K562 (cell line): ENCODE data around the gene NKX1-2. TPM values are rescaled to one million over a fixed set of nuclear protein-coding genes. Genes with fewer than 3 reads are reported as not detected.

Source experiments
- ATAC-seq: fragments of 200-7000 bp; cut with Tn5 transposase; 3 replicates; pipeline ENCODE4 v1.9.1; 2020; ENCODE audit warnings: moderate library complexity
- Bru-seq: library from RNA; stranded (reverse); fragments of 400-500 nt; gene quantifications from one replicate; lab custom pipeline; 2021; lab: Mats Ljungman, UMichigan
- BruChase-seq, 2 experiments: library from RNA; stranded (reverse); fragments of 400-500 nt; gene quantifications; one replicate each; lab custom pipeline; 2021; lab: Mats Ljungman, UMichigan
- BruUV-seq: library from RNA; stranded (reverse); fragments of 400-500 nt; replicated peaks from 2 replicates; lab custom pipeline; 2021; lab: Mats Ljungman, UMichigan
- CTCF ChIA-PET: fragments of 300-600 bp; formaldehyde crosslinking; extraction: SDS; loops from one replicate; lab custom pipeline; 2021; ENCODE audit warnings: low intra/inter-chr PET ratio; lab: Yijun Ruan, JAX
- POLR2A ChIA-PET: fragments of 300-600, 350-650 bp; sonication (Branson Sonifier 250); formaldehyde crosslinking; extraction: SDS; loops from one replicate; lab custom pipeline; 2021; ENCODE audit warnings: antibody characterized with exemption, inconsistent platforms; lab: Yijun Ruan, JAX
- DNase-seq, 4 experiments: peaks; one replicate each; pipeline versions ENCODE4 v3.0.0 to v3.0.0-alpha.2; 2011 to 2018; ENCODE audit warnings: low spot score in 3 of 4, mixed read lengths in 3 of 4; ENCODE audit errors: extremely low read depth in 1 of 4
- FAIRE-seq: peaks from 2 replicates; lab custom pipeline; 2011; peaks lifted over from hg19 to GRCh38; lab: Jason Lieb, UNC
- H2AFZ ChIP-seq: 2 replicates; pipeline ENCODE4 v1.6.0; 2011; ENCODE audit warnings: low read depth, low read length, control low read depth, inconsistent platforms
- H3K27ac ChIP-seq: fragments of 200-600 bp; 3 replicates; pipeline ENCODE4 v1.8.0; 2011; ENCODE audit warnings: low read depth, mild to moderate bottlenecking, control low read depth, inconsistent platforms, low read length, moderate library complexity, mixed read lengths; ENCODE audit errors: extremely low read depth
- H3K27me3 ChIP-seq, 2 experiments: fragments of 300-600 bp in 1 of 2; 2 replicates in 1 of 2; 3 replicates in 1 of 2; pipeline versions ENCODE4 v1.6.0 to v1.8.0; 2011; ENCODE audit warnings: inconsistent platforms in 2 of 2, low read length in 2 of 2, mild to moderate bottlenecking in 1 of 2, mixed read lengths in 1 of 2, moderate library complexity in 1 of 2; ENCODE audit not compliant: control insufficient read depth in 2 of 2, insufficient read depth in 2 of 2
- H3K36me3 ChIP-seq: fragments of 300-600 bp; 3 replicates; pipeline ENCODE4 v1.8.0; 2011; ENCODE audit warnings: mild to moderate bottlenecking, low read length, inconsistent platforms; ENCODE audit not compliant: control insufficient read depth, insufficient read depth
- H3K4me1 ChIP-seq, 2 experiments: fragments of 200-600 bp in 1 of 2; replicated peaks in 1 of 2; 2 replicates in 1 of 2; 3 replicates in 1 of 2; pipeline versions ENCODE4 v1.5.1 to v1.8.0; 2011; ENCODE audit warnings: inconsistent platforms in 2 of 2, low read length in 2 of 2, mild to moderate bottlenecking in 1 of 2, mixed read lengths in 1 of 2, moderate library complexity in 1 of 2; ENCODE audit not compliant: control insufficient read depth in 2 of 2, insufficient read depth in 2 of 2
- H3K4me2 ChIP-seq: 2 replicates; pipeline ENCODE4 v1.6.1; 2011; ENCODE audit warnings: low read length, control low read depth, inconsistent platforms, mixed read lengths; ENCODE audit not compliant: insufficient read depth
- H3K4me3 ChIP-seq: fragments of 200-600 bp; sonication (generic), shearing (Covaris generic); 2 replicates; pipeline ENCODE4 v1.5.1; 2016; ENCODE audit warnings: control low read depth, inconsistent platforms
- H3K79me2 ChIP-seq: fragments of 200-600 bp; 3 replicates; pipeline ENCODE4 v1.8.0; 2011; ENCODE audit warnings: low read length, inconsistent platforms; ENCODE audit not compliant: control insufficient read depth, insufficient read depth
- H3K9ac ChIP-seq, 2 experiments: 2 replicates each; pipeline versions ENCODE4 v1.6.0 to v1.6.1; 2011; ENCODE audit warnings: low read depth in 2 of 2, low read length in 2 of 2, control low read depth in 1 of 2, inconsistent platforms in 1 of 2, mild to moderate bottlenecking in 1 of 2, mixed read lengths in 1 of 2; ENCODE audit not compliant: insufficient read depth in 1 of 2
- H3K9me1 ChIP-seq: one replicate; pipeline ENCODE4 v1.6.0; 2011; ENCODE audit warnings: inconsistent platforms, mild to moderate bottlenecking, low read length, moderate library complexity; ENCODE audit not compliant: control insufficient read depth, insufficient read depth
- H3K9me3 ChIP-seq: replicated peaks from 2 replicates; pipeline ENCODE4 v1.5.1; 2011; ENCODE audit warnings: low read depth, low read length, inconsistent platforms; ENCODE audit not compliant: control insufficient read depth, insufficient read depth
- H4K20me1 ChIP-seq: replicated peaks from 2 replicates; pipeline ENCODE4 v1.6.1; 2011; ENCODE audit warnings: low read length, inconsistent platforms, mixed read lengths; ENCODE audit not compliant: control insufficient read depth, insufficient read depth
- ARID2 ChIP-seq: fragments of 450-650 bp; IDR thresholded peaks from 2 replicates; pipeline ENCODE4 v1.6.1; 2017; ENCODE audit warnings: antibody characterized with exemption, mild to moderate bottlenecking
- ATF1 ChIP-seq, 2 experiments: fragments of 450-650 bp in 1 of 2; IDR thresholded peaks; 2 replicates each; pipeline ENCODE4 v1.6.1; 2016; ENCODE audit warnings: missing compliant biosample characterization in 1 of 2, missing genetic modification characterization in 1 of 2
- GATA2 ChIP-seq: sonication (generic); formaldehyde crosslinking; IDR thresholded peaks from 2 replicates; pipeline ENCODE4 v1.4.0; 2020; ENCODE audit warnings: mild to moderate bottlenecking, missing genetic modification reagents
- HDAC2 ChIP-seq: fragments of 450-650 bp; IDR thresholded peaks from 2 replicates; pipeline ENCODE4 v1.6.1; 2016; ENCODE audit warnings: mild to moderate bottlenecking
- MAZ ChIP-seq, 2 experiments: fragments of 450-650 bp in 1 of 2; sonication (generic) in 1 of 2; formaldehyde crosslinking; IDR thresholded peaks in 1 of 2; conservative IDR thresholded peaks in 1 of 2; 2 replicates each; pipeline versions ENCODE4 v1.4.0 to v1.5.0; 2020; ENCODE audit warnings: mild to moderate bottlenecking in 1 of 2, missing genetic modification reagents in 1 of 2
- PTBP1 ChIP-seq: fragments of 200-400 bp; formaldehyde crosslinking; IDR thresholded peaks from 2 replicates; pipeline ENCODE4 v1.6.1; 2017; ENCODE audit warnings: low read depth, low read length
- TBL1XR1 ChIP-seq, 2 experiments: IDR thresholded peaks; 2 replicates each; pipeline ENCODE4 v1.6.1; 2012; ENCODE audit warnings: improper control_type of control experiment in 2 of 2, low read length in 2 of 2, mild to moderate bottlenecking in 1 of 2
- ZNF668 ChIP-seq: fragments of 250-450 bp; sonication (Bioruptor Pico); IDR thresholded peaks from 2 replicates; pipeline ENCODE4 v1.8.0; 2022; ENCODE audit warnings: mild to moderate bottlenecking, inconsistent platforms
- WGBS: fragments of 100-300 bp; shearing (Covaris generic); methylation state at CpG from one replicate; pipeline ENCODE4 v1.1.6; 2016; ENCODE audit warnings: low coverage, mixed read lengths; ENCODE audit not compliant: insufficient coverage; ENCODE audit errors: missing lambda C conversion rate; 5-methylcytosine and 5-hydroxymethylcytosine counted together
- in situ Hi-C: fragments of 300-500 bp; cut with MboI; formaldehyde crosslinking; loops from 4 replicates; pipeline ENCODE4 v1.15.0; 2018; ENCODE audit warnings: inconsistent platforms, mixed read lengths
- intact Hi-C: fragments of 100-400 bp; cut with micrococcal nuclease; formaldehyde crosslinking; loops from 2 replicates; pipeline ENCODE4 v1.14.2; 2022
- long read RNA-seq, 3 experiments: library from polyadenylated mRNA in 2 of 3; library from RNA in 1 of 3; unstranded in 2 of 3; stranded (forward) in 1 of 3; transcript quantifications; one replicate each; pipeline ENCODE4 v2.0.0, GENCODE V29; 2019 to 2022
- polyA minus RNA-seq, 3 experiments: library from RNA; depleted of rRNA, polyadenylated mRNA; stranded (reverse); fragments of >200 nt; gene quantifications; 2 replicates each; pipeline ENCODE4 v1.2.3, GENCODE V29; 2011
- polyA plus RNA-seq, 8 experiments: library from polyadenylated mRNA; depleted of rRNA in 4 of 8; stranded (reverse) in 5 of 8; unstranded in 3 of 8; fragments of >200 nt; fragmentation: Nextera tagmentation in 2 of 8; fragmentation: Illumina TruSeq in 1 of 8; extraction: Ambion mirVana in 2 of 8; extraction: Trizol in 1 of 8; gene quantifications; 2 replicates each; pipeline versions ENCODE4 v1.2.1 to v1.2.3, GENCODE V29; 2011 to 2014; ENCODE audit warnings: inconsistent platforms in 1 of 8, missing spikeins in 1 of 8
- total RNA-seq, 7 experiments: library from RNA; depleted of rRNA in 6 of 7; stranded (reverse); fragments of >200 nt in 6 of 7; fragmentation: Illumina TruSeq in 2 of 7; extraction: Trizol in 2 of 7; gene quantifications; 2 replicates each; pipeline versions ENCODE4 v1.2.1 to v1.2.3, GENCODE V29; 2011 to 2021; ENCODE audit warnings: low replicate concordance in 1 of 7
- TF ChIP-seq, protein P1 (sequence below): fragments of 250-450 bp; sonication (Bioruptor Pico); IDR thresholded peaks from 2 replicates; pipeline ENCODE4 v1.8.0; 2021; ENCODE audit warnings: moderate library complexity, mild to moderate bottlenecking, inconsistent platforms
- TF ChIP-seq, protein P2 (sequence below): fragments of 200-400 bp; formaldehyde crosslinking; IDR thresholded peaks from 2 replicates; pipeline ENCODE4 v1.6.1; 2017; ENCODE audit warnings: mild to moderate bottlenecking, low read depth, low read length, moderate library complexity
- TF ChIP-seq, protein P3 (sequence below): fragments of 250-450 bp; sonication (Bioruptor Pico); IDR thresholded peaks from 2 replicates; pipeline ENCODE4 v1.8.0; 2021; ENCODE audit warnings: borderline replicate concordance, mild to moderate bottlenecking, moderate library complexity; ENCODE audit not compliant: poor library complexity, severe bottlenecking

The NKX1-2 gene
- not detected in 2 replicates for total RNA-seq (2011; cell fraction: chromatin; rRNA removed; ENCODE audit: low replicate concordance)
- not detected in 2 replicates for total RNA-seq (2011; cell fraction: nucleolus; rRNA removed)
- total RNA-seq (2011; cell fraction: nucleoplasm; rRNA removed): not detected in 2 replicates
- total RNA-seq (2014; rRNA removed) (not detected in 2 replicates), total RNA-seq (2014; rRNA removed; fragmentation: Illumina TruSeq; extraction: Trizol) (not detected in 2 replicates), total RNA-seq (2015; rRNA removed; fragmentation: Illumina TruSeq; extraction: Trizol) (not detected in 2 replicates), total RNA-seq (2021) (0.04 TPM in 1 of 2 replicates, not detected in the other), polyA plus RNA-seq (2011; rRNA removed) (not detected in 2 replicates), polyA plus RNA-seq (2014; fragmentation: Illumina TruSeq; extraction: Trizol) (not detected in 2 replicates), polyA plus RNA-seq (2014; fragmentation: Nextera tagmentation; extraction: Ambion mirVana) (not detected), polyA plus RNA-seq (2014; rRNA removed) (not detected in 2 replicates), polyA minus RNA-seq (2011; rRNA and poly(A)+ RNA removed) (not detected in 2 replicates), Bru-seq, nascent RNA (not detected), BruChase-seq, experiment 1, labeled RNA remaining after a 2-hour chase (not detected), BruChase-seq, experiment 2, labeled RNA remaining after a 6-hour chase (percentile 13 among the genes with signal in this experiment)
- not detected in 2 replicates for polyA plus RNA-seq (2011; cell fraction: cytosol; rRNA removed)
- not detected in 2 replicates for polyA plus RNA-seq (2011; cell fraction: nucleus; rRNA removed)
- polyA plus RNA-seq (2012): not detected in 2 replicates
- not detected in 2 replicates for polyA minus RNA-seq (2011; cell fraction: cytosol; rRNA and poly(A)+ RNA removed)
- not detected in 2 replicates for polyA minus RNA-seq (2011; cell fraction: nucleus; rRNA and poly(A)+ RNA removed)
- long read RNA-seq, experiment 1: 0 reads
- long read RNA-seq, experiment 2: 0 reads
- long read RNA-seq, experiment 3: 0 reads

DNA sequence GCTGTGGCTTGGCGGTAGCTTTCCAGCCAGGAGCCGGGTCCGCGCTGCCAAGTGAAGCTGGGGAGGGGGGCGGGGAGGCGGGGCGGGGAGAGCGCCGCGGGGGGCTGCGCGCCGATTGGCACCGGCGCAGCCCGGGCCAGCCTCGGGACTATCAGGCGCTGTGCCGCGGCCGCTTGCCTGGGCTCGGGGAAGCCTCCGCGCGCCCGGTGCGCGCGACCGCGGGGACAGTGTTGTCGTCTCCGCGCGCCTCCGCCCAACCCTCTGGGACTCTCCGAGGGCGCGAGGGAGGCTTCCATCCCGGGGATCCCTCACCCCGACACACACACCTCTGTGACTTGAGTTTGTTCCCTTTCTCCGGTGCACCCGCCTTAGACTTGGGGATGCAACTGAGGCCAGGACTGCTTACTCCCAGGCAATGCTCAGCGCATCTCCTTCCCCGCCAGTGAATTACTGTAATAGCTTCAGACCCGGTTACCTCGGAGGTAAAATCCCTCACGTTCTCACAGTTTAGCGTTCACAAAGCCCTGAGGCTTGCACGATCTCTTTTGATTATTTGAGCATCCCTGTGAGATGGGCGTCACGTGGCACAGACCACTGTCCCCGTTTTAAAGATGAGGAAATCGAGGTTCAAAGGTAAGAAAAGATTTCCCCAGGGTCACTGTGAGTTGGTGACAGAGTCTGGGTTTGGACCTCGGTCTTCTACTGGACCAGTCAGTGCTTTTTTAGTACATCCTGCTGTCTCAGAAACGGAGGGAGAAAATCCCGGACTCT lies at the start of gene NKX1-2:
Gene NKX1-2 (minus strand): TSS at position 24 of the 771 bp plus-strand sequence. CDS start 92 bp downstream, outside the sequence.
- FAIRE-seq (no peak), DNase-seq (no peak), ATAC-seq (no peak)
- no peak within 1 kb of the TSS for H3K27ac ChIP-seq
- no peaks in the 10 kb centered on the region for H3K9me3 ChIP-seq
- BruUV-seq: no TSS peak
- intact Hi-C loops (no loop called here), in situ Hi-C loops (no loop called here)
- H3K9ac ChIP-seq: peak within 1 kb of the TSS in 1 of 2 experiments; percentile 45; a peak in 1 of 4 replicates
- H3K79me2 ChIP-seq: no peaks in the 10 kb centered on the region
- no peaks in the 10 kb centered on the region for H3K36me3 ChIP-seq
- no peak within 1 kb of the TSS for H3K4me2 ChIP-seq
- ChIA-PET CTCF (no interaction called here), POLR2A (no interaction called here)
- H2AFZ ChIP-seq: no peak within 1 kb of the TSS
- H3K27me3 ChIP-seq: no peaks in the 10 kb centered on the region
- H3K4me1 ChIP-seq: peaks cover 3 to 15% of the 10 kb centered on the region in 2 experiments; a peak in 4 of 5 replicates
- H4K20me1 ChIP-seq: no peaks in the 10 kb centered on the region
- WGBS: 36% methylated on average over 16 of the region's 57 CpGs
- H3K9me1 ChIP-seq: no peaks in the 10 kb centered on the region
- H3K4me3 ChIP-seq: no peak within 1 kb of the TSS
- TF ChIP-seq TBL1XR1 (IDR thresholded peaks at IDR 0.05; ENCODE audit: low read length in 2 of 2) (no peak), PTBP1 (no peak), ARID2 (no peak), ZNF668 (CRISPR knock-in tag) (no peak), MAZ (CRISPR knock-in tag; conservative IDR thresholded peaks at IDR 0.05 in 1 of 2, IDR thresholded peaks at IDR 0.05 in 1 of 2) (no peak), GATA2 (CRISPR knock-in tag) (no peak), HDAC2 (no peak), ATF1 (CRISPR knock-in tag; IDR thresholded peaks at IDR 0.05) (no peak), ATF1 (tag; IDR thresholded peaks at IDR 0.05) (no peak)
- TF ChIP-seq, protein P1, sequence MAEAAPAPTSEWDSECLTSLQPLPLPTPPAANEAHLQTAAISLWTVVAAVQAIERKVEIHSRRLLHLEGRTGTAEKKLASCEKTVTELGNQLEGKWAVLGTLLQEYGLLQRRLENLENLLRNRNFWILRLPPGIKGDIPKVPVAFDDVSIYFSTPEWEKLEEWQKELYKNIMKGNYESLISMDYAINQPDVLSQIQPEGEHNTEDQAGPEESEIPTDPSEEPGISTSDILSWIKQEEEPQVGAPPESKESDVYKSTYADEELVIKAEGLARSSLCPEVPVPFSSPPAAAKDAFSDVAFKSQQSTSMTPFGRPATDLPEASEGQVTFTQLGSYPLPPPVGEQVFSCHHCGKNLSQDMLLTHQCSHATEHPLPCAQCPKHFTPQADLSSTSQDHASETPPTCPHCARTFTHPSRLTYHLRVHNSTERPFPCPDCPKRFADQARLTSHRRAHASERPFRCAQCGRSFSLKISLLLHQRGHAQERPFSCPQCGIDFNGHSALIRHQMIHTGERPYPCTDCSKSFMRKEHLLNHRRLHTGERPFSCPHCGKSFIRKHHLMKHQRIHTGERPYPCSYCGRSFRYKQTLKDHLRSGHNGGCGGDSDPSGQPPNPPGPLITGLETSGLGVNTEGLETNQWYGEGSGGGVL (CRISPR knock-in tag): no peak
- TF ChIP-seq, protein P2, sequence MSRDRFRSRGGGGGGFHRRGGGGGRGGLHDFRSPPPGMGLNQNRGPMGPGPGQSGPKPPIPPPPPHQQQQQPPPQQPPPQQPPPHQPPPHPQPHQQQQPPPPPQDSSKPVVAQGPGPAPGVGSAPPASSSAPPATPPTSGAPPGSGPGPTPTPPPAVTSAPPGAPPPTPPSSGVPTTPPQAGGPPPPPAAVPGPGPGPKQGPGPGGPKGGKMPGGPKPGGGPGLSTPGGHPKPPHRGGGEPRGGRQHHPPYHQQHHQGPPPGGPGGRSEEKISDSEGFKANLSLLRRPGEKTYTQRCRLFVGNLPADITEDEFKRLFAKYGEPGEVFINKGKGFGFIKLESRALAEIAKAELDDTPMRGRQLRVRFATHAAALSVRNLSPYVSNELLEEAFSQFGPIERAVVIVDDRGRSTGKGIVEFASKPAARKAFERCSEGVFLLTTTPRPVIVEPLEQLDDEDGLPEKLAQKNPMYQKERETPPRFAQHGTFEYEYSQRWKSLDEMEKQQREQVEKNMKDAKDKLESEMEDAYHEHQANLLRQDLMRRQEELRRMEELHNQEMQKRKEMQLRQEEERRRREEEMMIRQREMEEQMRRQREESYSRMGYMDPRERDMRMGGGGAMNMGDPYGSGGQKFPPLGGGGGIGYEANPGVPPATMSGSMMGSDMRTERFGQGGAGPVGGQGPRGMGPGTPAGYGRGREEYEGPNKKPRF: no peak
- TF ChIP-seq, protein P3, sequence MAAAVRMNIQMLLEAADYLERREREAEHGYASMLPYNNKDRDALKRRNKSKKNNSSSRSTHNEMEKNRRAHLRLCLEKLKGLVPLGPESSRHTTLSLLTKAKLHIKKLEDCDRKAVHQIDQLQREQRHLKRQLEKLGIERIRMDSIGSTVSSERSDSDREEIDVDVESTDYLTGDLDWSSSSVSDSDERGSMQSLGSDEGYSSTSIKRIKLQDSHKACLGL: no peak
